GM12801 (cell line): ENCODE data around the gene DMRT1.
A peak's percentile ranks its signal among the peaks of the same experiment; 100 is the strongest.

Experiments used
- TF ChIP-seq, protein P1 (sequence below): IDR thresholded peaks from one replicate; pipeline ENCODE4 v1.5.1; 2011; ENCODE audit warnings: control low read depth; ENCODE audit not compliant: insufficient read length; ENCODE audit errors: extremely low read depth

The DMRT1 gene

DNA sequence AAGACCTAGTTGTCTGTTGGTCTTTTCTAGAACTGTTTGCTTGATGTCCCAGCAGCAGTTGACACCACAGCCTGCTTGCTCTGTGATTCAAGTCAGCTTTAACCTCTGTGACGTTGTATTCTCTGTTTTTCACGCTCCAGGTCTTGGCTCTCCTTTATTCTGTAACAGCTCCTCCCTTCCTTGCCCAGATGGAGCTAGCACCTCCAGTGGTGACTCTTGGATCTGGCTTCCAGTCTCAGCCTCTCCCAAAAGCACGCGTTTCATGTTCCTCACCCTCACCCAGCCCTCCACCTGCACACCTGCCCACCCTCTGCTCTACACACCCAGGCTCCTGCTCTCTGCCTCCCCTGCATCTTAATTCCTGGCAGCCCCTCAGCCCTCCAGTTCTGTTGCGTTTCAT, 50.6 kb downstream of the DMRT1 start:
- TF ChIP-seq, protein P1, sequence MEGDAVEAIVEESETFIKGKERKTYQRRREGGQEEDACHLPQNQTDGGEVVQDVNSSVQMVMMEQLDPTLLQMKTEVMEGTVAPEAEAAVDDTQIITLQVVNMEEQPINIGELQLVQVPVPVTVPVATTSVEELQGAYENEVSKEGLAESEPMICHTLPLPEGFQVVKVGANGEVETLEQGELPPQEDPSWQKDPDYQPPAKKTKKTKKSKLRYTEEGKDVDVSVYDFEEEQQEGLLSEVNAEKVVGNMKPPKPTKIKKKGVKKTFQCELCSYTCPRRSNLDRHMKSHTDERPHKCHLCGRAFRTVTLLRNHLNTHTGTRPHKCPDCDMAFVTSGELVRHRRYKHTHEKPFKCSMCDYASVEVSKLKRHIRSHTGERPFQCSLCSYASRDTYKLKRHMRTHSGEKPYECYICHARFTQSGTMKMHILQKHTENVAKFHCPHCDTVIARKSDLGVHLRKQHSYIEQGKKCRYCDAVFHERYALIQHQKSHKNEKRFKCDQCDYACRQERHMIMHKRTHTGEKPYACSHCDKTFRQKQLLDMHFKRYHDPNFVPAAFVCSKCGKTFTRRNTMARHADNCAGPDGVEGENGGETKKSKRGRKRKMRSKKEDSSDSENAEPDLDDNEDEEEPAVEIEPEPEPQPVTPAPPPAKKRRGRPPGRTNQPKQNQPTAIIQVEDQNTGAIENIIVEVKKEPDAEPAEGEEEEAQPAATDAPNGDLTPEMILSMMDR = no peak

DNA sequence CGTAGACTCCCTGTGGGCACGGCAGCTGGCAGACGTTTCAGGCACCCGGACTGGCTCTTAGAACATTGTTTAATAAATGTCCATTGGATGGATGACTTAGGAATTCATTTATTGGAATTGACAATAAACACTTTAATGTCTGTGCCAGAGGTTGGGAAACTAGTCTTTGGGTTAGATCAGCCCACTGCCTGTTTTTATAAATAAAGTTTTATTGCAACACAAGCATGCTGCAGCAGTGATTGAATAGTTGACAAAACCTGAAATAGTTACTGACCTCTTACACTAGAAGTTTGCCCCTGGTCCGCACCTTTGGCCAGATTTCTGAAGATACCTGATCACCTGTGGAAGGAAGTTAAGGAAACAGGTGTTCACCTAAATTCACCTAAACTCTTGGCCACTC, 51.6 kb downstream of the DMRT1 start:
- TF ChIP-seq, protein P1 = no peak

DNA sequence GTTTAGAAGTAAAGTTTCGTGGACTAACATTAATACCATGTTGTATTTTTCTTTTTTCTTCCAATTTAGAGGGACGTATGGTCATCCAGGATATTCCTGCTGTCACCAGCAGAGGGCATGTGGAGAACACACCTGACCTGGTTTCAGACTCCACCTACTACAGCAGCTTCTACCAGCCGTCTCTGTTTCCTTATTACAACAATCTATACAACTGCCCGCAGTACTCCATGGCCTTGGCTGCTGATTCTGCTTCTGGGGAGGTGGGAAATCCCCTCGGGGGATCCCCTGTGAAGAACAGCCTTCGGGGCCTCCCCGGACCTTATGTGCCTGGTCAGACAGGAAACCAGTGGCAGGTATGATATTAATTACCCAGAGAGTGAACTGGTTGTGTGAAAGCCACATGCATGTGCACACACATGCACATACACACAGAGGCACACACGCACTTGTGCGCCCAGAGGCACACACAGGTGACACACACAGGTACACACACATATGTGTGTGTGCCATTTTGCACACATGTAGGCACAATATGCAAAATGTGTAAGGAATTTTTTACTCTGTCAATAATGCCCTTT, 52.4 kb downstream of the DMRT1 start:
- TF ChIP-seq, protein P1 = peak; percentile 6

DNA sequence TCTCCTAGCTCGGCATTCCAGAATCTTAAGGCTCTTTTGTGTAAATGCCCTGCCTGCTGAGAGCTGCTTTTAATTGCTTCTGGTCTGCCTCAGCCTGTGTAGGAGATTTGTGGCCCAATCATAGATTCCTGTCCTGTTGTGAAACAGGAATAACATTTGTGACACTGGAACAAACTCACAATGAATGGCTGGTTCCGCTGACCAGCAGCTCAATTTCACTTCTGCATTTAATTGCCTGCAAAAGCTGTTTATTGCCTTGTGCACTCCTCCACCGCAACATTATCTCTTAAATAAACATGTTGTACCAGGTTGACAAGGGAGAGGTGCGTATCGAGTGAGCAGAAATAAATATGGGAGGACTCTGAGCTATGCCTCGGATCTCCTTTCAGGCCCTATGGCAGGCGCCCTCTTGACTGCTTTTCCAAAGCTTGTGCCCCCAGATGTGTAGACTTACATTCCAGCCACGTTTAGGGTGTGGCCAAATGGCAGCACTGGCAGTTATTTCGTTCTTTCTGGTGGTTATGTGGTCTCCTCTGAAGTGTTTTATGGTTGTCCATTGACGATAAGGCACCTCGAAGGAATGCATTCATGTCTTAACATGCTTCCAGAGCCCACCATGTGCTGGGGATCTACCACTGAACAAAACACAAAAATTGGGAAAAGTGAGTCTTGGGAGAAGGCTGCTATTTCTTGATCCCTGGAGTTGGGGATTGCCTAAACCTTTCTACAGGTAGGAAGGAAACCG, 58.1 kb downstream of the DMRT1 start:
- TF ChIP-seq, protein P1 = no peak

DNA sequence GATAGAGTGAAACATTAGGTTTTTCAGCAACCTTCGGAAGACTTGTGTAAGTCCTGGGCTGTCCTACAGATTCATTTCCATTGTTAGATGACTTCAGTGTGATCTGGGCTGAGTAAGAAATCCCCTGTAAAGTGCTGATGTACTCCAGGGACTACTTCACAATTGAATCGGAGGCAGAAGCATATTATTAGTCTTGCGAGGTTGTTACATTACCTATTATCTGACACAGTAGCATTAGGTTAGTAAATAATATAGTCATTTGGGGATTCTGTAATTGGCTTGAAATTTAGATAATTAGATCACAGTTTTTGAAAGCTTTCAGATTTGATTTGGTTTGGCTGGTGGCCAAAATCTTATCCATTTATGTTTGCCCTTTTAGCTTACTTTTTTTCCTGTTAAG, 62.4 kb downstream of the DMRT1 start:
- TF ChIP-seq, protein P1 = no peak

DNA sequence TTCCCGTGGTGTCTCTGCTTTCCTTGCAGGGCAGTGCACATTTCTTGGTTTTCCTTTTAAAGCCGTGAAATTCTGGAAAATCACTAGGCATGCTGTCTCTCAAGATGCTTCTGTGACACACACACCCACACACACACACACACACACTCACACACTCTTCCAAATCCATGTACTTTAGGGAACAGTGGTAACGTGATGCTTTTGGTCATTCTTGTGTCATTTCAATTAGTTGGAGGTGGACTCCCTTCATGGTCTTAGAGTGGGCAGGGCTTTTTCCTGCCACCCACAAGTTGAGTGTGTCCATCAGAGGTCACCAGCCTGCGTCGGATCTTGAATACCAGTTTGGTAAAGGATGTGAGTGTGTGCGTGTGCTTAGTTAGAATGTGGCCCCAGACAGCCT, 64.4 kb downstream of the DMRT1 start:
- TF ChIP-seq, protein P1 = no peak

DNA sequence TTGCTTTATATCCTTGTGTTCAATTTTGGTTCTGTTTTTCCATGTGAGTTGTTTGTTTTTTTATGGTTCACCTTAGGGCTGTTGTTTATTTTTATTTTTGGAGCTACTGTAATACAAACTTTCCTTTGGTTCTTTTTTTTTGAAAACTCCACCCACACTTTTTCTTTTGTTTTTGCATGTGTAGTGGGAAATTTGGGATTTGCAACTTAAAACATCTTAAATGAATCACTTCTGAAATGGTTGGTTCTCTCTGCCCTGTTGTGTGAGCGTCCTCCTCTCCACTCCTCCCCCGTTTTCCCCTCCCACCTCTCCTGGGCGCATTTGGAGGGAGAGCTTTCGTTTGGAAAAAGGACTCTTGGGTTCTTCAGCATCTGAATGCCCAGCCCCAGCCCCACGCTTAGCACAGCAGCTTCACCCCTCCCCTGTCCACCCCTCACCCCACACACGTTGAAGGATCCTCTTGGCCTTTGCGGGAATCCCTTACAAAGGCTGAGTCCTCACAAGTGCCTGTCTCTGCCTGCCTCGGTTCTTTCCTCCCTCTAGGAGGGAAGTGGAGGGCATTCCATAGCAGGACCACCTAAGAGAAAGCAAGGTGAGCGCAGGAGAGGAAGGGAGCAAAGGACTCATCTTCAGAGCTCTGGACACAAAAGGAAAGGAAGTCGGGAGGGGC, 67.2 kb downstream of the DMRT1 start:
- TF ChIP-seq, protein P1 = no peak
